ENCODE measurements around the gene QRFP.

- no peak for TF ChIP-seq CTCF (IDR thresholded peaks at IDR 0.05)
- TF ChIP-seq POLR2A (IDR thresholded peaks at IDR 0.05): no peak
Measured at GRCh38 chr9:130934246-130934645, 37.6 kb upstream of the QRFP start.
